Activated CD8-positive, alpha-beta memory T cell treated with anti-CD3 and anti-CD28 coated beads, Interleukin-2, amount 10 ng/mL, durations not matched to agents 7 days and 5 days (primary cell): ENCODE measurements around the gene MFAP2. TPM values are rescaled to one million over a fixed set of nuclear protein-coding genes. Genes with fewer than 3 reads are reported as not detected.

Experiments
- ATAC-seq: fragments of 150-1000 bp; cut with Tn5 transposase; one replicate; pipeline ENCODE4 v1.10.0; 2021; ENCODE audit warnings: moderate library complexity
- CTCF ChIA-PET: fragments of 350-600 bp; sonication (Branson Sonifier 250); formaldehyde crosslinking; loops from one replicate; lab custom pipeline; 2021; ENCODE audit warnings: antibody characterized with exemption; lab: Charles Lee
- DNase-seq: peaks from one replicate; pipeline ENCODE4 v3.0.0-alpha.2; 2020
- H3K27ac Mint-ChIP-seq: one replicate; pipeline ENCODE4 v1.8.0; 2021; ENCODE audit warnings: mild to moderate bottlenecking, mixed read lengths
- H3K27me3 Mint-ChIP-seq: one replicate; pipeline ENCODE4 v1.8.0; 2021; ENCODE audit warnings: mixed read lengths
- H3K36me3 Mint-ChIP-seq: one replicate; pipeline ENCODE4 v1.8.0; 2021; ENCODE audit warnings: mild to moderate bottlenecking, mixed read lengths
- H3K4me1 Mint-ChIP-seq: one replicate; pipeline ENCODE4 v1.8.0; 2021; ENCODE audit warnings: mixed read lengths
- H3K4me3 Mint-ChIP-seq: one replicate; pipeline ENCODE4 v1.8.0; 2021; ENCODE audit warnings: mild to moderate bottlenecking, moderate library complexity, mixed read lengths
- H3K9me3 Mint-ChIP-seq: one replicate; pipeline ENCODE4 v1.8.0; 2022; ENCODE audit warnings: low read depth, mixed read lengths
- total RNA-seq, 2 experiments: library from RNA; stranded (reverse); gene quantifications; one replicate each; pipeline ENCODE4 v1.2.3, GENCODE V29; 2021

Gene MFAP2
- total RNA-seq, 2 experiments from 2014 or later = not detected

DNA sequence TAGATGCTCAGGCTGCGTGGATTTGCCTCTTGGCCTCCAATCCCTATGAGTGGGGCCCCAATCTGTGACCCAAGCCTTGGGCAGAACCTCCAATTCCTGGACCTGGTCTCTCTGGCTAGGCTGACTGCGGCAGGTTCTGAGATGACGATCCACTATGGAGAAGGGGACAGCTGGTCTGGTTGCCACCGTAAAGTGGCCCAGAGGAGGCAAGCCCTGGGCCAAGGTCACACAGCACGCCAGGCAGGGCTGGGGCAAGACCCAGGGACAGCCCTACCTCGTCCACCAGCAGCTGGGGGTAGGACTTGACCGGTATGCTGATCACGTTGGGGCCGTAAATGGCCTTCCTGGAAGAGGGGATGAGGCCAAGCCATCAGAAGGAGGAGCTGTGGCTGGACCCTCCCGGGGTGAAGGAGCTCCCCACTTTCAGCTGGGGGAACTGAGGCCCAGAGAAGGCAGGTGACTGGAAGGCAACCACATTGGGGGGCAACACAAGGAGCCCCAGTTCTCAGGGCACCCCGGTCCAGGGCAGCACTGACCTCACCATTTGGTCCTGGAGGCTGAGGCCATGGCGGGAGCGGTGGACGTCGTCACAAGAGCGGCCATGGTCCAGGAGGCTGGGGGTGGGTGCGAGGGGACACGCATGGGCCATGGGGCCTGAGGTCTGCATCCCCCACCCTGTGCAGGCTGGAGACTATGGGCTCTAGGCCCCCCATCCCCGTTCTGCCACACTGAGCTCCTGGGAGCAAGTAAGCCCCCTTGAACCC is 21.5 kb upstream of the MFAP2 start:
- H3K36me3 Mint-ChIP-seq = peaks cover 5% of the 10 kb centered on the region
- ATAC-seq (no peak), DNase-seq (no peak)
- H3K4me3 Mint-ChIP-seq = no peak overlapping the region
- no peaks in the 10 kb centered on the region for H3K9me3 Mint-ChIP-seq
- H3K27me3 Mint-ChIP-seq = no peaks in the 10 kb centered on the region
- H3K27ac Mint-ChIP-seq = no peak overlapping the region
- CTCF ChIA-PET = interaction anchor here (0.6 to 4.0 kb wide), 3 partner anchors 12 to 1301 kb away, joined by 3 to 20 read pairs (median 4); no protein-coding TSS in a partner anchor
- H3K4me1 Mint-ChIP-seq = no peaks in the 10 kb centered on the region

DNA sequence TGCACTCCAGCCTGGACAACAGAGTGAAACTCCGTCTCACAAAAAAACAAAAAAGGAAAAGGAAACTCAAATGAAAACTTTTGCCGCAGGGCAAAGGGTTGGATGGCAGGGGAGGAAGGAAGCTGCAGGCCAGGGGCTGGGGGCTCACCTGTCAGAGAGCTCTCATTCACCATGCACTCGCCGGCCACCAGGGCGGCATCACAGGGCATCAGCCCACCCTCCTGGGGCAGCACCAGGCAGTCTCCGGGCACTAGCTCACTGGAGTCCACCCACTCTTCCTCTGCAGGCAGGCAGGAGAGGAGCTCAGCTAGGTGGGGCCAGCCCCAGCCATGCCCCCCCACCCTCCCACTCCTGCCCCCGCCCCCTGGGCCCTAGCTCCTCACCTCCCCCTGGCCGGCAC is 19.4 kb upstream of the MFAP2 start:
- CTCF ChIA-PET = interaction anchor here (1.7 to 4.0 kb wide), 2 partner anchors 10 to 39 kb away, joined by 4 to 20 read pairs; no protein-coding TSS in a partner anchor
- Mint-ChIP-seq H3K4me3 (no peak overlapping the region), H3K36me3 (peaks cover 5% of the 10 kb centered on the region), H3K27ac (no peak overlapping the region), H3K27me3 (no peaks in the 10 kb centered on the region), H3K4me1 (no peaks in the 10 kb centered on the region), H3K9me3 (no peaks in the 10 kb centered on the region)
- DNase-seq (no peak), ATAC-seq (no peak)

DNA sequence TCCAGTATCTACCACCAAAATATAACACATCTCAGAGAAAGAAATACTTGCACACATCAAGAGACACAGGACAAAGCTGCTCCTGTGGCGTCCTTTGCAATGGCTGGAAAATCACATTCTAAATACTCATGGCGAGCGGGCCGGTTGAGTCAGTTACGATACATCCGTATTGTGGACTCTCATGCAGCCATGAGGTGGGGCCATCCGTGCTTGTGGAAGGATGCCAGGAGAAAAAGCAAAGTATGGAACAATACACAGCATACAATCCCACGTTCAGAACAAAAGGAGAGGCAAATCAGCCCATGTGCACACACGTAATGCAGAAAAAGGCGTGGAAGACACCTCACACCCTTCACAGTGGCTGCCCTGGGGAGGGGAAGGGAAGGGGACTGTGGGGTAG is 18.2 kb upstream of the MFAP2 start:
- Mint-ChIP-seq H3K9me3 (no peaks in the 10 kb centered on the region), H3K36me3 (peaks cover 3% of the 10 kb centered on the region), H3K4me3 (no peak overlapping the region), H3K27me3 (no peaks in the 10 kb centered on the region), H3K4me1 (no peaks in the 10 kb centered on the region), H3K27ac (no peak overlapping the region)
- CTCF ChIA-PET = interaction anchor here (4.0 kb wide), 1 partner anchor 38 kb away, joined by 20 read pairs; no protein-coding TSS in a partner anchor
- ATAC-seq = no peak
- DNase-seq = no peak

DNA sequence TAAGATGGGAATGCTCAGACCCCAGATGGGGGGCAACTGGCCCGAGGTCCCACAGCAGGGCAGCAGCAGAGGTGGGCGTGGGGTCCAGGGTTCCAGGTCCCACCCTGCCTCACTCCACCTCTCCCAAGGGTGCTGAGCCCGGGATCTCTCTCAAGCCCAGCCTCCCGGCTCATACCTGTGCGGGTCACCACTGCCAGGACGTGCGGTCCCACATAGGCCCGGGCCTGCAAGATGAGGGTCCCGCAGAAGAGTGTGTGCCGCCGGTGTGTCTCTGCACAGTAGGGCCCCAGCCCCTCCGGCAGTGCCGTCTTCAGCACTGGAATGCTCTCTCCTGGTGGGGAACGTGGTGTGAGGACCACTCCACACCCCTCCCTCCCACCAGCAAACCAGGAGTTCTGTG is 16.4 kb upstream of the MFAP2 start:
- no peak for ATAC-seq
- H3K27ac Mint-ChIP-seq = no peak overlapping the region
- H3K4me1 Mint-ChIP-seq = no peaks in the 10 kb centered on the region
- no peaks in the 10 kb centered on the region for H3K27me3 Mint-ChIP-seq
- H3K9me3 Mint-ChIP-seq = no peaks in the 10 kb centered on the region
- H3K36me3 Mint-ChIP-seq = peaks cover 3% of the 10 kb centered on the region
- CTCF ChIA-PET = no interaction called here
- no peak overlapping the region for H3K4me3 Mint-ChIP-seq
- DNase-seq = no peak

DNA sequence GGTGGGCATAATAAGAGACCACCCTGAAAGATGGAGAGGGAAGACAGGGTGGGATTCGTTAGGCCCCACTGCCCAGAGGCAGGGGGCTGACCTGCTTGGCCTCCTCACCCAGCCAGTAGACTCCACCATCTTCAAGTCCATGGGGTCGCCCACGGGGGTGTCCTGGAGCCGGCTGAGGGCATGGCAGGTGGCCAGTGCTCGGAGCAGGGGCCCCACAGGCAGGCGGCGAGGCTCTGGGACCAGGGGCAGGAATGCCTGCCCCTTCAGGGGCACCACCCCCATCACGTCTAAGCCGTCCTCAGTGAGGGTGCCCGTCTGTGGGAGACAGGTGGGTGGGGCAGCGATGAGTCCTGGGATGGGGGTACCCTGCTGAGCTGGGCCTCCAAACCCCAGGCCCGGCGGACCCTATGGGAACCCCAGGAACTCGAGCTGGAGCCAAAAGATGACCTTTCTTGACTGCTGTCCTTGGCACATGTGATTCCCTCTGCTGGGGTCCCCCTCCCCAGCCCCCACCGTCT is 13.2 kb upstream of the MFAP2 start:
- Mint-ChIP-seq H3K27me3 (no peaks in the 10 kb centered on the region), H3K36me3 (no peaks in the 10 kb centered on the region), H3K4me1 (no peaks in the 10 kb centered on the region), H3K27ac (no peak overlapping the region), H3K9me3 (no peaks in the 10 kb centered on the region), H3K4me3 (no peak overlapping the region)
- CTCF ChIA-PET = no interaction called here
- no peak for DNase-seq
- ATAC-seq = no peak

DNA sequence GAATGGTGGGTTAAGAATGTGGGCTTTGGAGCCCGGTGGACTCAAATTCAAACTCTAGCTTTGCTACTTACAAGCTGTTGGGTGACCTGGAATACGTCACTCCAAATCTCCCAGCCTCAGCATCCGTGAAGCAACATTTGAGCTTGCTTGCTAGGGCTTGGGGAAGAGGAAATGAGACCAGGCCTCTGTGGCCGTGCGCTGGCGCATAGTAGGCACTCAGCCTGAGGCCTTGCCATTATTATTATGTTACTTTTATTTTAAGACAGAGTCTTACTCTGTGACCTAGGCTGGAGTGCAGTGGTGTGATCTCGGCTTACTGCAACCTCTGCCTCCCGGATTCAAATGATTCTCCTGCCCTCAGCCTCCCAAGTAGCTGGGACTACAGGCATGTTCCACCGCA is 12.3 kb upstream of the MFAP2 start:
- no peak for DNase-seq
- H3K27ac Mint-ChIP-seq = no peak overlapping the region
- no peak for ATAC-seq
- H3K27me3 Mint-ChIP-seq = no peaks in the 10 kb centered on the region
- H3K4me1 Mint-ChIP-seq = no peaks in the 10 kb centered on the region
- no peaks in the 10 kb centered on the region for H3K36me3 Mint-ChIP-seq
- H3K9me3 Mint-ChIP-seq = no peaks in the 10 kb centered on the region
- no peak overlapping the region for H3K4me3 Mint-ChIP-seq
- CTCF ChIA-PET = no interaction called here

DNA sequence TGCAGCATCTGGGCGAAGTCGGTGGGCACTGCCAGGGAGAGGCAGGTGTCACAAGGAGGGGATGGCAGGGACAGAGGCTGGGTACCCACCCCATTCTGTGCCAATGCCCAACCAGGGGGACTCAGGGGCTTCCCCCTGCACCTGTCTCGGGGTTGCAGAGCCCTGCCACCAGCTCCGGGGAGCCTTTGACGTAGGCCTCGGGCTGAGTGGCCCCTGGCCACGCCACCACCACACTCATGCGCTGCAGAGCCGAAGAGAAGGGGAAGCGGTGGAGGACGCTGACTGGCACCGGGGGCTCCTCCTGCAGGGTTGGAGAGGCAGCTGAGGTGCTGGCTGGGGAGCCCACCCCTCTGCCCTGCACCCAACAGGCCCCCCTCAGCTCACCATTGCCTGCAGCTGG is 11.7 kb upstream of the MFAP2 start:
- CTCF ChIA-PET = no interaction called here
- no peak overlapping the region for H3K4me3 Mint-ChIP-seq
- ATAC-seq (no peak), DNase-seq (no peak)
- H3K27ac Mint-ChIP-seq = no peak overlapping the region
- H3K27me3 Mint-ChIP-seq = no peaks in the 10 kb centered on the region
- H3K4me1 Mint-ChIP-seq = no peaks in the 10 kb centered on the region
- H3K9me3 Mint-ChIP-seq = no peaks in the 10 kb centered on the region
- H3K36me3 Mint-ChIP-seq = no peaks in the 10 kb centered on the region

DNA sequence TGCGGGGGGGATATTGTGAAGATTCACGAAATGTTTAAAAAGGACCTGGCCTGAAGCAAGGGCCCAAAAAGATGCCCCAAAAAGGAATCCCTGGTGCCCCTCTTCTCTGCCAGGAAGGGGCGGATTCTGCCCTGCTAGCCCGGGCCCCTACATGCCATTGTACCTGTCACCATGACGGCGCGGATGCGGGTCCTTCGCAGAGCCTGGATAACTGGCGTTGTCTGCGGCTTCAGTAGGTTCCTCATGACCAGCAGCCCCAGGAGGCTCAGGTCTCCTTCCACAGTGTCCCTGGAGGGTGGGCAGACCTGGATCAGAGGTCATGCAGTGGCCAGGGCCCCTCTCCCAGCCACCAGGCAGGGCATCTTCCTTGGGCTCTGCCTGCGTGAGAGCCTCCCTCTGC is 11.2 kb upstream of the MFAP2 start:
- no peaks in the 10 kb centered on the region for H3K4me1 Mint-ChIP-seq
- H3K4me3 Mint-ChIP-seq = no peak overlapping the region
- no peaks in the 10 kb centered on the region for H3K27me3 Mint-ChIP-seq
- no peak for DNase-seq
- no peak for ATAC-seq
- H3K9me3 Mint-ChIP-seq = no peaks in the 10 kb centered on the region
- CTCF ChIA-PET = no interaction called here
- H3K27ac Mint-ChIP-seq = no peak overlapping the region
- H3K36me3 Mint-ChIP-seq = no peaks in the 10 kb centered on the region

DNA sequence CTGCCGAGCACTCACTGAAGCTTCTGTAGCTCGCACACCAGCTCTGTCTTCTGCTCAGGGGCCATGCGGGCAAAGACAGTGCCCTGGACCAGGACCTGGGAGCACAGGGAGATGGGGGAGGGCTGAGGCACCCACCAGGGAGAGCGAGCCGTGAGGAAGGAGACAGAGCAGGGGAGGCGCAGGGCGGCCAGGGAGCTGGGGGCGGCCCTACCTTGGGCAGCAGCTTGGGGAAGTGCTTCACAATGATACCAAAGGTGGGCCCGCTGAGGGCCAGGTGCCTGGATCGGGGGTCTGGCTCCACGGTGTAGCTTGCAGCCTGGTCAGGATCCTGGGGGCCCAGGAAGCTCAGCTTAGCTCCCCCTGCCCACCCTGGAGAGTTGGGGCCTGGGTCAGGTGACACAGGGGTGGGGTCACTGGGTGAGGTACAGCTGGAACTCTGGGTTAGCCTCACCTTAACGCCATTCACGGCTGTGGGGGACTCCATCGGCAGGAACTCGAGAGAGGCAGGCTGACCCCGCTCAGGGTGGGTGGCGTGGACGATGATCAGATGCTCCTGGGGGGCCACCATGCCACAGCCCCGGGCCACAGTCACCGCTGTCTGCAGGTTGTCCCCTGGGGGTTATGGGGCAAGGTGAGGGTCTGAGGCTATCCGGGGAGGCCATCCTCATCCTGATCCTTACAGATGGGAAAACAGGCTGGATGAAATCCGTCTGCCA is 9.4 kb upstream of the MFAP2 start:
- CTCF ChIA-PET = interaction anchor here (1.0 to 1.5 kb wide), 2 partner anchors 11 to 16 kb away, joined by 3 to 4 read pairs; no protein-coding TSS in a partner anchor
- Mint-ChIP-seq H3K27me3 (no peaks in the 10 kb centered on the region), H3K27ac (no peak overlapping the region), H3K9me3 (no peaks in the 10 kb centered on the region), H3K4me1 (no peaks in the 10 kb centered on the region), H3K36me3 (no peaks in the 10 kb centered on the region), H3K4me3 (no peak overlapping the region)
- no peak for DNase-seq
- no peak for ATAC-seq

DNA sequence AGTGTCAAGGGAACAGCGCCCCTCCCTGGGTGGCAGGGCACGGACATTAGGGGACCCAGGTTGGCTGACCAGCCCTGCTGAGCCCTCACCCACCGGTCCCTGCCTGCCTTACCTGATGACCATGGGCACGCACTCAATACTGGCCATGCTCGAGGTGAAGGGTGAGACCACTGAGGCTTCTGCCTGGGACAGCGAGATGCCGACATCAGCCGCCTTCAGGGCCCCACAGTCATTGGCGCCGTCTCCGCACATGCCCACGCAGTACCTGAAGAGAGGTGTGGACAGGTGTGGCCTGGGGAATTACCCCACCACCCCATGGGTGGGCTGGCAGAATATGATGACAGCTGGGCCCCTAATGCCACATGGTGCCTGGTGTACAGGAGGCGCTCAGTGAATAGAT is 7.8 kb upstream of the MFAP2 start:
- no peak for ATAC-seq
- Mint-ChIP-seq H3K27ac (no peak overlapping the region), H3K4me1 (no peaks in the 10 kb centered on the region), H3K27me3 (peaks cover 3% of the 10 kb centered on the region), H3K4me3 (no peak overlapping the region), H3K9me3 (no peaks in the 10 kb centered on the region), H3K36me3 (no peaks in the 10 kb centered on the region)
- CTCF ChIA-PET = interaction anchor here (1.2 kb wide), 1 partner anchor 58 kb away, joined by 3 read pairs; no protein-coding TSS in a partner anchor
- no peak for DNase-seq

DNA sequence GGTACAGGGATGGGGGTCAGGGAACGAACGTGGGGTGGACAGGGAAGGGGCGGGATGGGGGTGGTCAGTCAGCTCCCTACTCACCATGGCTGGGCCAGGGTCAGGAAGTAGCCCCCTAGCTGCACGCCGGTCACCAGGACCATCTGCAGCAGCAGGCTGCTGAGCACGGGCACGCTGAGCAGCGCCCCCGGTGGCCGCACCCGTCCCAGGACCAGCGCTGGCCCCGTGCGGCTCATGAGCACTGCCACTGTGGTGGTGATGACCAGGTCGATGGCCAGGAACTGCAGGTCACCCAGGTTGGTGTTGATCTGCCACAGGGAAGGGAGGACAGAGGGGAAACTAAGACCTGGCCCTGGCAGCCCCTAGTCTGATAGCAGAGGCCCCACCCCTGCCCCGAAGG is 6.5 kb upstream of the MFAP2 start:
- ATAC-seq (no peak), DNase-seq (no peak)
- H3K27me3 Mint-ChIP-seq = peaks cover 13% of the 10 kb centered on the region
- no peaks in the 10 kb centered on the region for H3K4me1 Mint-ChIP-seq
- H3K27ac Mint-ChIP-seq = no peak overlapping the region
- H3K4me3 Mint-ChIP-seq = no peak overlapping the region
- no peaks in the 10 kb centered on the region for H3K36me3 Mint-ChIP-seq
- CTCF ChIA-PET = interaction anchor here (0.7 kb wide), 1 partner anchor 1332 kb away, joined by 4 read pairs; no protein-coding TSS in a partner anchor
- H3K9me3 Mint-ChIP-seq = no peaks in the 10 kb centered on the region

DNA sequence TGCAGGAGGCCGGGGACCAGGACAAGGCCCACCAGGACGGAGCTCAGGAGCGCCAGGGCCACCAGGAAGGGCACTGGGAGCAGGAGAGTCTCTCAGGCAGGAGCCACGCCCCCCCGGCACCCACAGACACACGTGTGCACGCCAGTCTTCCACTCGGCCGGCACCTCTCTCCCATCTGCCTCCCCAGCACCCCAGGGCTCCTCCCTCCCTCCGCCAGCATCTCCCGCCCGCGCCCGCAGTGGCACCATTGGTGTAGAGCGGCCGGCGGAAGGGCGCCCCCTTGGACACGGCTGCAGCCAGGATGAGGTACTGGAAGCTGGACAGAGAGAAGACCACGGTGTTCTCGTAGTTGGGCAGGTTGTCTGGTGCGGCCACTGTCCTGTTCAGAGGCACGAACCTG is 6.1 kb upstream of the MFAP2 start:
- no peak overlapping the region for H3K4me3 Mint-ChIP-seq
- no peaks in the 10 kb centered on the region for H3K4me1 Mint-ChIP-seq
- no peak overlapping the region for H3K27ac Mint-ChIP-seq
- CTCF ChIA-PET = interaction anchor here (0.7 kb wide), 1 partner anchor 1332 kb away, joined by 4 read pairs; no protein-coding TSS in a partner anchor
- H3K36me3 Mint-ChIP-seq = no peaks in the 10 kb centered on the region
- H3K27me3 Mint-ChIP-seq = peaks cover 16% of the 10 kb centered on the region
- no peak for ATAC-seq
- no peak for DNase-seq
- H3K9me3 Mint-ChIP-seq = no peaks in the 10 kb centered on the region

DNA sequence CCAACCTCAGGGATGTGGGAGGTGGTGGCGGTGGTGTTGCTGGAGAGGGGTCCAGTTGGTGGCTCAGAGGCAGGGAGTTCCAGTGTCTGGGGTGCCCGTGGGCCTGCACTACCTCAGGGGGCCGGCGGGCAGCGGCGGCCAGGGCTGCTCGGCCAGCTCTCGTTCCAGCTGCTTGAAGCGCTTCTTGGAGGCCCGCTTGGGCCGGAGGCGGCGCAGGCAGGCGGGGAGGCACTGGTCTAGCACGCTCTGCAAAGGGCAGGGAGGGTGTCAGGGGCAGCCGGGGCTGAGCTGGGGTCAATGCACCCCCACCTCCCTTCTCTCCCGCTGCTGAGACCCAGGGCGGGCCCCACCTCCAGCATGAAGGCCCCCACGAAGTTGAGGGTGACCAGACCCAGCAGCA is 5.7 kb upstream of the MFAP2 start:
- ATAC-seq = no peak
- H3K36me3 Mint-ChIP-seq = no peaks in the 10 kb centered on the region
- DNase-seq = no peak

More for the DNA sequence above, 5.7 kb upstream of the MFAP2 start:
- no peak overlapping the region for H3K4me3 Mint-ChIP-seq
- no peaks in the 10 kb centered on the region for H3K9me3 Mint-ChIP-seq
- H3K4me1 Mint-ChIP-seq = no peaks in the 10 kb centered on the region
- CTCF ChIA-PET = interaction anchor here (0.7 kb wide), 1 partner anchor 1331 kb away, joined by 4 read pairs; no protein-coding TSS in a partner anchor
- H3K27ac Mint-ChIP-seq = no peak overlapping the region
- peaks cover 20% of the 10 kb centered on the region for H3K27me3 Mint-ChIP-seq
